Liver (tissue), 3 donors: Measurements from ENCODE around the gene RCL1.

ENCODE experiments used
- EGR1 ChIP-seq, 2 donors: IDR thresholded peaks; 2 replicates each; pipeline ENCODE4 v1.6.1; 2016 to 2018; ENCODE audit warnings: antibody characterized with exemption in 2 of 2, low read depth in 2 of 2
- FOXA1 ChIP-seq: IDR thresholded peaks from 2 replicates; pipeline ENCODE4 v1.6.1; 2016; ENCODE audit warnings: antibody characterized with exemption
- GABPA ChIP-seq, 2 donors: IDR thresholded peaks in 1 of 2; conservative IDR thresholded peaks in 1 of 2; 2 replicates each; pipeline ENCODE4 v1.6.1; 2016; ENCODE audit warnings: antibody characterized with exemption in 2 of 2, mild to moderate bottlenecking in 1 of 2, moderate library complexity in 1 of 2
- JUND ChIP-seq, 2 donors: IDR thresholded peaks; 2 replicates each; pipeline ENCODE4 v1.6.1; 2016; ENCODE audit warnings: antibody characterized with exemption in 2 of 2
- RAD21 ChIP-seq, 2 donors: IDR thresholded peaks; 2 replicates each; pipeline ENCODE4 v1.6.1; 2016; ENCODE audit warnings: antibody characterized with exemption in 2 of 2, mild to moderate bottlenecking in 2 of 2
- RXRA ChIP-seq, 2 donors: IDR thresholded peaks; 2 replicates each; pipeline ENCODE4 v1.6.1; 2017 to 2018; ENCODE audit warnings: antibody characterized with exemption in 2 of 2, mild to moderate bottlenecking in 1 of 2
- SP1 ChIP-seq: IDR thresholded peaks from 2 replicates; pipeline ENCODE4 v1.6.1; 2018; ENCODE audit warnings: antibody characterized with exemption, mild to moderate bottlenecking
- TAF1 ChIP-seq: conservative IDR thresholded peaks from 2 replicates; pipeline ENCODE4 v1.6.1; 2016; ENCODE audit warnings: antibody characterized with exemption, mild to moderate bottlenecking
- YY1 ChIP-seq: IDR thresholded peaks from 2 replicates; pipeline ENCODE4 v1.6.1; 2016; ENCODE audit warnings: antibody characterized with exemption, mild to moderate bottlenecking
- TF ChIP-seq, protein P1 (sequence below): IDR thresholded peaks from 2 replicates; pipeline ENCODE4 v1.6.1; 2016; ENCODE audit warnings: antibody characterized with exemption, mild to moderate bottlenecking
- TF ChIP-seq, protein P2 (sequence below): IDR thresholded peaks from 2 replicates; pipeline ENCODE4 v1.6.1; 2016; ENCODE audit warnings: antibody characterized with exemption
- TF ChIP-seq, protein P3 (sequence below): fragments of 150-350 bp; IDR thresholded peaks from 2 replicates; pipeline ENCODE4 v1.5.1; 2017; ENCODE audit warnings: improper control_type of control experiment, low read depth, low read length; ENCODE audit not compliant: missing input control
- TF ChIP-seq, protein P4 (sequence below): IDR thresholded peaks from 2 replicates; pipeline ENCODE4 v1.6.1; 2016; ENCODE audit warnings: antibody characterized with exemption
- TF ChIP-seq, protein P5 (sequence below): IDR thresholded peaks from 2 replicates; pipeline ENCODE4 v1.6.1; 2016; ENCODE audit warnings: antibody characterized with exemption
- donor health status: healthy.
- donor health status: healthy.

DNA sequence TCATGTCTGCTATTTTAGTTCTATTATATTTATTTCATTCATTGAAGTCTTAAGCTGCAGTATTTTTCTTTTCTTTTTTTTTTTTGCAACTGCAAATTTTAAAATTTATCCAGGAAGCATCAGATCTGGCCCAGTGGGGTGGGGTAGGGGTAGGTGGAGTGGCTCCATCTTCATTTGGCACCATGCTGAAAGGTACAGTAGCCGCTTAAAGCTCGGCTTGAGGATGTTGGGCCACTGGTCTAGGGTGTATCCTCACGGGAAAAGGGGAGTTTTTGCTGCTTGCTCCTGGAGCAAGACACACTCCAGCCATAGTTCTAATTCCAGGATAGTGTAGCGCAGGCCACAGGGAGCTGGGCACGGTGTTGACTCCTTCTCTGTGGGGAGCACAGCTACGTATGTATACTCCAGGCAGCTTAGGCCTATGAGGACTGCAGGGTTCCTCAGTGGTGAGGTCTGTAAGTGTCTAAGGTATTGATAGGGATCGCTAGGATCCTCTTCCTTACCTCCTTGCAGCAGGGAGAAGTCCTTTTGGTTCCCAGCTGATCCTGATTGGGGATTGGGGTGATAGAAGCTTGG lies 22.7 kb downstream of the RCL1 start:
- TF ChIP-seq TAF1 (no peak), YY1 (no peak), FOXA1 (no peak), RXRA (IDR thresholded peaks at IDR 0.05) (no peak), EGR1 (IDR thresholded peaks at IDR 0.05; ENCODE audit: low read depth in 2 of 2) (no peak), GABPA (IDR thresholded peaks at IDR 0.05 in 1 of 2, conservative IDR thresholded peaks at IDR 0.05 in 1 of 2) (no peak), RAD21 (IDR thresholded peaks at IDR 0.05) (no peak), JUND (IDR thresholded peaks at IDR 0.05) (no peak), SP1 (no peak)
- TF ChIP-seq, protein P1, sequence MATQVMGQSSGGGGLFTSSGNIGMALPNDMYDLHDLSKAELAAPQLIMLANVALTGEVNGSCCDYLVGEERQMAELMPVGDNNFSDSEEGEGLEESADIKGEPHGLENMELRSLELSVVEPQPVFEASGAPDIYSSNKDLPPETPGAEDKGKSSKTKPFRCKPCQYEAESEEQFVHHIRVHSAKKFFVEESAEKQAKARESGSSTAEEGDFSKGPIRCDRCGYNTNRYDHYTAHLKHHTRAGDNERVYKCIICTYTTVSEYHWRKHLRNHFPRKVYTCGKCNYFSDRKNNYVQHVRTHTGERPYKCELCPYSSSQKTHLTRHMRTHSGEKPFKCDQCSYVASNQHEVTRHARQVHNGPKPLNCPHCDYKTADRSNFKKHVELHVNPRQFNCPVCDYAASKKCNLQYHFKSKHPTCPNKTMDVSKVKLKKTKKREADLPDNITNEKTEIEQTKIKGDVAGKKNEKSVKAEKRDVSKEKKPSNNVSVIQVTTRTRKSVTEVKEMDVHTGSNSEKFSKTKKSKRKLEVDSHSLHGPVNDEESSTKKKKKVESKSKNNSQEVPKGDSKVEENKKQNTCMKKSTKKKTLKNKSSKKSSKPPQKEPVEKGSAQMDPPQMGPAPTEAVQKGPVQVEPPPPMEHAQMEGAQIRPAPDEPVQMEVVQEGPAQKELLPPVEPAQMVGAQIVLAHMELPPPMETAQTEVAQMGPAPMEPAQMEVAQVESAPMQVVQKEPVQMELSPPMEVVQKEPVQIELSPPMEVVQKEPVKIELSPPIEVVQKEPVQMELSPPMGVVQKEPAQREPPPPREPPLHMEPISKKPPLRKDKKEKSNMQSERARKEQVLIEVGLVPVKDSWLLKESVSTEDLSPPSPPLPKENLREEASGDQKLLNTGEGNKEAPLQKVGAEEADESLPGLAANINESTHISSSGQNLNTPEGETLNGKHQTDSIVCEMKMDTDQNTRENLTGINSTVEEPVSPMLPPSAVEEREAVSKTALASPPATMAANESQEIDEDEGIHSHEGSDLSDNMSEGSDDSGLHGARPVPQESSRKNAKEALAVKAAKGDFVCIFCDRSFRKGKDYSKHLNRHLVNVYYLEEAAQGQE = no peak
- TF ChIP-seq, protein P2, sequence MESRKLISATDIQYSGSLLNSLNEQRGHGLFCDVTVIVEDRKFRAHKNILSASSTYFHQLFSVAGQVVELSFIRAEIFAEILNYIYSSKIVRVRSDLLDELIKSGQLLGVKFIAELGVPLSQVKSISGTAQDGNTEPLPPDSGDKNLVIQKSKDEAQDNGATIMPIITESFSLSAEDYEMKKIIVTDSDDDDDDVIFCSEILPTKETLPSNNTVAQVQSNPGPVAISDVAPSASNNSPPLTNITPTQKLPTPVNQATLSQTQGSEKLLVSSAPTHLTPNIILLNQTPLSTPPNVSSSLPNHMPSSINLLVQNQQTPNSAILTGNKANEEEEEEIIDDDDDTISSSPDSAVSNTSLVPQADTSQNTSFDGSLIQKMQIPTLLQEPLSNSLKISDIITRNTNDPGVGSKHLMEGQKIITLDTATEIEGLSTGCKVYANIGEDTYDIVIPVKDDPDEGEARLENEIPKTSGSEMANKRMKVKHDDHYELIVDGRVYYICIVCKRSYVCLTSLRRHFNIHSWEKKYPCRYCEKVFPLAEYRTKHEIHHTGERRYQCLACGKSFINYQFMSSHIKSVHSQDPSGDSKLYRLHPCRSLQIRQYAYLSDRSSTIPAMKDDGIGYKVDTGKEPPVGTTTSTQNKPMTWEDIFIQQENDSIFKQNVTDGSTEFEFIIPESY = no peak
- TF ChIP-seq, protein P3, sequence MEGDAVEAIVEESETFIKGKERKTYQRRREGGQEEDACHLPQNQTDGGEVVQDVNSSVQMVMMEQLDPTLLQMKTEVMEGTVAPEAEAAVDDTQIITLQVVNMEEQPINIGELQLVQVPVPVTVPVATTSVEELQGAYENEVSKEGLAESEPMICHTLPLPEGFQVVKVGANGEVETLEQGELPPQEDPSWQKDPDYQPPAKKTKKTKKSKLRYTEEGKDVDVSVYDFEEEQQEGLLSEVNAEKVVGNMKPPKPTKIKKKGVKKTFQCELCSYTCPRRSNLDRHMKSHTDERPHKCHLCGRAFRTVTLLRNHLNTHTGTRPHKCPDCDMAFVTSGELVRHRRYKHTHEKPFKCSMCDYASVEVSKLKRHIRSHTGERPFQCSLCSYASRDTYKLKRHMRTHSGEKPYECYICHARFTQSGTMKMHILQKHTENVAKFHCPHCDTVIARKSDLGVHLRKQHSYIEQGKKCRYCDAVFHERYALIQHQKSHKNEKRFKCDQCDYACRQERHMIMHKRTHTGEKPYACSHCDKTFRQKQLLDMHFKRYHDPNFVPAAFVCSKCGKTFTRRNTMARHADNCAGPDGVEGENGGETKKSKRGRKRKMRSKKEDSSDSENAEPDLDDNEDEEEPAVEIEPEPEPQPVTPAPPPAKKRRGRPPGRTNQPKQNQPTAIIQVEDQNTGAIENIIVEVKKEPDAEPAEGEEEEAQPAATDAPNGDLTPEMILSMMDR = no peak
- TF ChIP-seq, protein P4, sequence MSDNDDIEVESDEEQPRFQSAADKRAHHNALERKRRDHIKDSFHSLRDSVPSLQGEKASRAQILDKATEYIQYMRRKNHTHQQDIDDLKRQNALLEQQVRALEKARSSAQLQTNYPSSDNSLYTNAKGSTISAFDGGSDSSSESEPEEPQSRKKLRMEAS = no peak
- TF ChIP-seq, protein P5, sequence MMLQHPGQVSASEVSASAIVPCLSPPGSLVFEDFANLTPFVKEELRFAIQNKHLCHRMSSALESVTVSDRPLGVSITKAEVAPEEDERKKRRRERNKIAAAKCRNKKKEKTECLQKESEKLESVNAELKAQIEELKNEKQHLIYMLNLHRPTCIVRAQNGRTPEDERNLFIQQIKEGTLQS = no peak
